NCI-H2196 (cell line): ENCODE results near the gene DCDC2C.

ENCODE experiments used
- DNase-seq: peaks from one replicate; lab custom pipeline; 2025; ENCODE audit not compliant: unreplicated experiment; lab: John Stamatoyannopoulos, UW

DCDC2C gene

GRCh38 chr2:3742743-3743508 is 39.6 kb downstream of the DCDC2C start:
- no peak for DNase-seq

GRCh38 chr2:3743951-3744555 is 40.7 kb downstream of the DCDC2C start:
- no peak for DNase-seq

GRCh38 chr2:3745920-3746319 is 42.5 kb downstream of the DCDC2C start:
- DNase-seq = peak; percentile 3

- no peak for DNase-seq
These were observed 43.8 kb downstream of the DCDC2C start for GRCh38 chr2:3747032-3747654.

GRCh38 chr2:3747826-3748225 is 44.5 kb downstream of the DCDC2C start:
- no peak for DNase-seq

GRCh38 chr2:3749201-3749600 is 45.8 kb downstream of the DCDC2C start:
- DNase-seq = no peak

- no peak for DNase-seq
These were observed 47.9 kb downstream of the DCDC2C start for GRCh38 chr2:3751251-3751650.

- no peak for DNase-seq
These were observed 48.4 kb downstream of the DCDC2C start for GRCh38 chr2:3751806-3752205.

GRCh38 chr2:3752376-3752775 is 49.0 kb downstream of the DCDC2C start:
- no peak for DNase-seq

GRCh38 chr2:3753561-3753960 is 50.2 kb downstream of the DCDC2C start:
- no peak for DNase-seq

- no peak for DNase-seq
These were observed 50.9 kb downstream of the DCDC2C start for GRCh38 chr2:3754280-3754679.

- DNase-seq = no peak
These were observed 51.4 kb downstream of the DCDC2C start for GRCh38 chr2:3754795-3755194.

GRCh38 chr2:3755277-3755676 is 51.9 kb downstream of the DCDC2C start:
- DNase-seq = no peak

GRCh38 chr2:3756306-3756705 is 52.9 kb downstream of the DCDC2C start:
- peak; percentile 50 for DNase-seq

- no peak for DNase-seq
These were observed 55.5 kb downstream of the DCDC2C start for GRCh38 chr2:3758906-3759305.

- no peak for DNase-seq
These were observed 56.0 kb downstream of the DCDC2C start for GRCh38 chr2:3759331-3759730.

- DNase-seq = no peak
These were observed 56.4 kb downstream of the DCDC2C start for GRCh38 chr2:3759761-3760160.

- DNase-seq = no peak
These were observed 57.9 kb downstream of the DCDC2C start for GRCh38 chr2:3761272-3761671.

GRCh38 chr2:3762771-3763447 is 59.5 kb downstream of the DCDC2C start:
- no peak for DNase-seq

GRCh38 chr2:3766824-3767223 is 63.4 kb downstream of the DCDC2C start:
- DNase-seq = no peak

- DNase-seq = no peak
These were observed 65.8 kb downstream of the DCDC2C start for GRCh38 chr2:3768960-3769765.
